IMR-90 (cell line): Measurements from ENCODE around the gene TNIP1. TPM values are rescaled to one million over a fixed set of nuclear protein-coding genes. Genes with fewer than 3 reads are reported as not detected.

Source experiments
- ATAC-seq: fragments of 200-7000 bp; cut with Tn5 transposase; 2 replicates; pipeline ENCODE4 v1.9.1; 2020; ENCODE audit warnings: low read depth, mild to moderate bottlenecking, moderate library complexity
- BruUV-seq: library from RNA; stranded (reverse); fragments of 400-500 nt; replicated peaks from 2 replicates; lab custom pipeline; 2021; lab: Mats Ljungman, UMichigan
- CTCF ChIA-PET: fragments of 300-600 bp; formaldehyde crosslinking; extraction: SDS; loops from one replicate; lab custom pipeline; 2021; ENCODE audit warnings: antibody characterized with exemption; lab: Yijun Ruan, JAX
- POLR2A ChIA-PET: fragments of 300-600 bp; sonication (Branson Sonifier 250); formaldehyde crosslinking; loops from one replicate; lab custom pipeline; 2022; ENCODE audit warnings: antibody characterized with exemption; ENCODE audit not compliant: unreplicated experiment; lab: Charles Lee
- DNase-seq: peaks from one replicate; pipeline ENCODE4 v3.0.0; 2013
- H2AFZ ChIP-seq: replicated peaks from 2 replicates; pipeline ENCODE3; 2013; ENCODE audit warnings: low read length, mild to moderate bottlenecking; ENCODE audit not compliant: poor library complexity
- H2AK5ac ChIP-seq: 2 replicates; pipeline ENCODE4 v1.6.1; 2013; ENCODE audit warnings: low read depth, low read length, inconsistent platforms
- H2AK9ac ChIP-seq: replicated peaks from 2 replicates; pipeline ENCODE3; 2013; ENCODE audit warnings: mild to moderate bottlenecking, low read depth, low read length, moderate library complexity; ENCODE audit not compliant: poor library complexity
- H2BK120ac ChIP-seq: 2 replicates; pipeline ENCODE4 v1.6.1; 2013; ENCODE audit warnings: low read depth, low read length, inconsistent platforms
- H2BK15ac ChIP-seq: 3 replicates; pipeline ENCODE4 v1.6.1; 2013; ENCODE audit warnings: low read depth, low read length, inconsistent platforms
- H2BK20ac ChIP-seq: 2 replicates; pipeline ENCODE4 v1.6.1; 2013; ENCODE audit warnings: low read depth, mild to moderate bottlenecking, inconsistent platforms, low read length, moderate library complexity
- H2BK5ac ChIP-seq: 2 replicates; pipeline ENCODE4 v1.6.1; 2013; ENCODE audit warnings: mild to moderate bottlenecking, low read depth, low read length, inconsistent platforms; ENCODE audit not compliant: poor library complexity, severe bottlenecking
- H3K14ac ChIP-seq: replicated peaks from 2 replicates; pipeline ENCODE4 v1.6.1; 2013; ENCODE audit warnings: low read depth, low read length, inconsistent platforms
- H3K18ac ChIP-seq: 2 replicates; pipeline ENCODE4 v1.6.1; 2013; ENCODE audit warnings: low read depth, low read length, control low read depth
- H3K23ac ChIP-seq: 2 replicates; pipeline ENCODE4 v1.6.1; 2013; ENCODE audit warnings: low read depth, low read length, inconsistent platforms
- H3K27ac ChIP-seq: 2 replicates; pipeline ENCODE4 v1.5.1; 2013; ENCODE audit warnings: mild to moderate bottlenecking, control low read depth, low read length; ENCODE audit not compliant: insufficient read depth
- H3K27me3 ChIP-seq: 2 replicates; pipeline ENCODE4 v1.6.1; 2013; ENCODE audit warnings: low read length; ENCODE audit not compliant: control insufficient read depth, insufficient read depth
- H3K36me3 ChIP-seq: 2 replicates; pipeline ENCODE4 v1.6.1; 2013; ENCODE audit warnings: low read length, mixed read lengths; ENCODE audit not compliant: control insufficient read depth, insufficient read depth
- H3K4ac ChIP-seq: 2 replicates; pipeline ENCODE4 v1.6.1; 2013; ENCODE audit warnings: low read depth, low read length, inconsistent platforms
- H3K4me1 ChIP-seq: 2 replicates; pipeline ENCODE4 v1.6.1; 2013; ENCODE audit warnings: low read length, mixed read lengths; ENCODE audit not compliant: control insufficient read depth, insufficient read depth
- H3K4me2 ChIP-seq: 2 replicates; pipeline ENCODE4 v1.6.1; 2013; ENCODE audit warnings: low read depth, mild to moderate bottlenecking, control low read depth, low read length, moderate library complexity
- H3K4me3 ChIP-seq: 2 replicates; pipeline ENCODE4 v1.5.1; 2013; ENCODE audit warnings: low read depth, mild to moderate bottlenecking, control low read depth, low read length, moderate library complexity; ENCODE audit not compliant: insufficient read depth
- H3K56ac ChIP-seq: 2 replicates; pipeline ENCODE4 v1.6.1; 2013; ENCODE audit warnings: low read length, inconsistent platforms; ENCODE audit not compliant: insufficient read depth; ENCODE audit errors: extremely low read depth
- H3K79me1 ChIP-seq, 2 experiments: 2 replicates each; pipeline ENCODE4 v1.6.1; 2013; ENCODE audit warnings: low read length in 2 of 2, inconsistent platforms in 1 of 2, low read depth in 1 of 2
- H3K9ac ChIP-seq: 2 replicates; pipeline ENCODE4 v1.6.1; 2013; ENCODE audit warnings: low read depth, low read length, control low read depth
- H3K9me1 ChIP-seq: 2 replicates; pipeline ENCODE4 v1.6.1; 2013; ENCODE audit warnings: low read length, inconsistent platforms; ENCODE audit not compliant: insufficient read depth
- H3K9me3 ChIP-seq: 2 replicates; pipeline ENCODE4 v1.6.1; 2013; ENCODE audit warnings: low read length; ENCODE audit not compliant: control insufficient read depth, insufficient read depth
- H4K20me1 ChIP-seq: 2 replicates; pipeline ENCODE4 v1.6.1; 2013; ENCODE audit warnings: low read length, inconsistent platforms; ENCODE audit not compliant: insufficient read depth
- H4K5ac ChIP-seq: 2 replicates; pipeline ENCODE4 v1.6.1; 2013; ENCODE audit warnings: mild to moderate bottlenecking, low read depth, low read length, control low read depth
- H4K8ac ChIP-seq, 2 experiments: 2 replicates each; pipeline ENCODE4 v1.6.1; 2013; ENCODE audit warnings: low read depth in 2 of 2, low read length in 2 of 2, control low read depth in 1 of 2, inconsistent platforms in 1 of 2
- H4K91ac ChIP-seq: 2 replicates; pipeline ENCODE4 v1.6.1; 2013; ENCODE audit warnings: low read depth, low read length, inconsistent platforms; ENCODE audit not compliant: insufficient read depth
- BHLHE40 ChIP-seq: fragments of 150-350 bp; IDR thresholded peaks from 2 replicates; pipeline ENCODE4 v1.6.1; 2016; ENCODE audit warnings: mild to moderate bottlenecking, low read depth, low read length
- CEBPB ChIP-seq: IDR thresholded peaks from 2 replicates; pipeline ENCODE4 v1.6.1; 2012; ENCODE audit warnings: low read depth, low read length, improper control_type of control experiment
- FOS ChIP-seq: fragments of 150-350 bp; IDR thresholded peaks from 2 replicates; pipeline ENCODE4 v1.6.1; 2016; ENCODE audit warnings: low read depth, low read length
- MAFK ChIP-seq: IDR thresholded peaks from 2 replicates; pipeline ENCODE4 v1.6.1; 2012; ENCODE audit warnings: low read depth, low read length, improper control_type of control experiment
- MAZ ChIP-seq: IDR thresholded peaks from 2 replicates; pipeline ENCODE4 v1.6.1; 2012; ENCODE audit warnings: low read depth, mild to moderate bottlenecking, low read length, improper control_type of control experiment, moderate library complexity, borderline replicate concordance
- MXI1 ChIP-seq: IDR thresholded peaks from 2 replicates; pipeline ENCODE4 v1.6.1; 2012; ENCODE audit warnings: low read depth, mild to moderate bottlenecking, low read length, moderate library complexity, borderline replicate concordance
- POLR2A ChIP-seq: IDR thresholded peaks from 2 replicates; pipeline ENCODE4 v1.6.1; 2012; ENCODE audit warnings: mild to moderate bottlenecking, low read depth, low read length
- RAD21 ChIP-seq: IDR thresholded peaks from 2 replicates; pipeline ENCODE4 v1.6.1; 2012; ENCODE audit warnings: low read length, improper control_type of control experiment
- RCOR1 ChIP-seq: IDR thresholded peaks from 2 replicates; pipeline ENCODE4 v1.6.1; 2012; ENCODE audit warnings: mild to moderate bottlenecking, low read length, improper control_type of control experiment; ENCODE audit not compliant: insufficient replicate concordance
- RFX5 ChIP-seq: IDR thresholded peaks from 2 replicates; pipeline ENCODE4 v1.8.0; 2012; ENCODE audit warnings: low read depth, mild to moderate bottlenecking, low read length, moderate library complexity
- WGBS, 2 experiments: methylation state at CpG; one replicate each; pipeline versions ENCODE4 v1.1.5 to v1.1.7; 2013; ENCODE audit warnings: missing lambda C conversion rate in 2 of 2; ENCODE audit not compliant: insufficient read length in 1 of 2; ENCODE audit errors: extremely low coverage in 2 of 2; 5-methylcytosine and 5-hydroxymethylcytosine counted together
- dilution Hi-C: fragments of 300-500 bp; cut with HindIII; formaldehyde crosslinking; loops from one replicate; pipeline ENCODE4 v1.14.3; 2018; ENCODE audit warnings: low sequenced_read_pairs; ENCODE audit not compliant: unreplicated experiment
- in situ Hi-C: fragments of 300-500 bp; cut with MboI; formaldehyde crosslinking; loops from 3 replicates; pipeline ENCODE4 v1.14.3; 2019; ENCODE audit warnings: low sequenced_read_pairs, inconsistent platforms, mixed read lengths
- intact Hi-C: fragments of 100-400 bp; cut with micrococcal nuclease; formaldehyde crosslinking; loops from 2 replicates; pipeline ENCODE4 v1.10.0; 2022
- polyA plus RNA-seq, 3 experiments: library from polyadenylated mRNA; depleted of rRNA; stranded (reverse); fragments of >200 nt; gene quantifications; 2 replicates each; pipeline ENCODE4 v1.2.3, GENCODE V29; 2012; ENCODE audit warnings: low replicate concordance in 1 of 3
- total RNA-seq: library from RNA; depleted of rRNA; stranded (reverse); fragments of >200 nt; gene quantifications from 2 replicates; pipeline ENCODE4 v1.2.3, GENCODE V29; 2012
- TF ChIP-seq, protein P1 (sequence below): fragments of 150-350 bp; IDR thresholded peaks from 2 replicates; pipeline ENCODE4 v1.6.1; 2016; ENCODE audit warnings: low read depth, mild to moderate bottlenecking, low read length, moderate library complexity, borderline replicate concordance
- TF ChIP-seq, protein P2 (sequence below): fragments of 150-350 bp; IDR thresholded peaks from 2 replicates; pipeline ENCODE4 v1.6.1; 2017; ENCODE audit warnings: mild to moderate bottlenecking, antibody characterized with exemption, low read length, low read depth
- TF ChIP-seq, protein P3 (sequence below): conservative IDR thresholded peaks from 2 replicates; pipeline ENCODE4 v1.5.1; 2012; ENCODE audit warnings: mild to moderate bottlenecking, low read depth, low read length, improper control_type of control experiment

Gene TNIP1
- total and polyA plus RNA-seq, 2 of the 4 experiments (the other 2 are of a cell fraction) = 63.8 to 92.8 TPM

GRCh38 chr5:151025250-151025606 lies 55.6 kb downstream of the TNIP1 start:
- Histone ChIP-seq H4K5ac (no peak overlapping the region), H3K4me2 (no peak overlapping the region), H2BK15ac (no peak overlapping the region), H4K8ac (no peak overlapping the region), H3K27ac (no peak overlapping the region), H2BK20ac (no peak overlapping the region), H3K9me1 (peaks cover 14% of the 10 kb centered on the region), H4K91ac (no peak overlapping the region), H3K4me3 (no peak overlapping the region), H4K20me1 (no peaks in the 10 kb centered on the region; the same call in 1 of the 2 replicates), H2AK9ac (no peak overlapping the region), H3K18ac (no peak overlapping the region), H3K4ac (no peak overlapping the region), H3K36me3 (peaks cover 26% of the 10 kb centered on the region), H3K14ac (no peak overlapping the region), H2AFZ (no peak overlapping the region), H2BK5ac (no peak overlapping the region), H3K27me3 (no peaks in the 10 kb centered on the region; the same call in 1 of the 2 replicates), H3K23ac (no peak overlapping the region), H3K4me1 (peaks cover 3% of the 10 kb centered on the region; the same call in 1 of the 2 replicates), H3K56ac (no peak overlapping the region), H3K9ac (no peak overlapping the region), H2AK5ac (no peak overlapping the region), H2BK120ac (no peak overlapping the region), H3K79me1 (no peaks in the 10 kb centered on the region; a peak in 1 of 4 replicates), H3K9me3 (no peaks in the 10 kb centered on the region)
- in situ Hi-C loops (no loop called here), dilution Hi-C loops (no loop called here), intact Hi-C loops (no loop called here)
- TF ChIP-seq, protein P1, sequence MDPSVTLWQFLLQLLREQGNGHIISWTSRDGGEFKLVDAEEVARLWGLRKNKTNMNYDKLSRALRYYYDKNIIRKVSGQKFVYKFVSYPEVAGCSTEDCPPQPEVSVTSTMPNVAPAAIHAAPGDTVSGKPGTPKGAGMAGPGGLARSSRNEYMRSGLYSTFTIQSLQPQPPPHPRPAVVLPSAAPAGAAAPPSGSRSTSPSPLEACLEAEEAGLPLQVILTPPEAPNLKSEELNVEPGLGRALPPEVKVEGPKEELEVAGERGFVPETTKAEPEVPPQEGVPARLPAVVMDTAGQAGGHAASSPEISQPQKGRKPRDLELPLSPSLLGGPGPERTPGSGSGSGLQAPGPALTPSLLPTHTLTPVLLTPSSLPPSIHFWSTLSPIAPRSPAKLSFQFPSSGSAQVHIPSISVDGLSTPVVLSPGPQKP = no peak
- TF ChIP-seq CEBPB (no peak), MAFK (no peak), RFX5 (no peak), RAD21 (no peak), BHLHE40 (no peak), RCOR1 (no peak), FOS (no peak), POLR2A (no peak), MAZ (no peak), MXI1 (no peak)
- TF ChIP-seq, protein P2, sequence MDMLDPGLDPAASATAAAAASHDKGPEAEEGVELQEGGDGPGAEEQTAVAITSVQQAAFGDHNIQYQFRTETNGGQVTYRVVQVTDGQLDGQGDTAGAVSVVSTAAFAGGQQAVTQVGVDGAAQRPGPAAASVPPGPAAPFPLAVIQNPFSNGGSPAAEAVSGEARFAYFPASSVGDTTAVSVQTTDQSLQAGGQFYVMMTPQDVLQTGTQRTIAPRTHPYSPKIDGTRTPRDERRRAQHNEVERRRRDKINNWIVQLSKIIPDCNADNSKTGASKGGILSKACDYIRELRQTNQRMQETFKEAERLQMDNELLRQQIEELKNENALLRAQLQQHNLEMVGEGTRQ = no peak
- TF ChIP-seq, protein P3, sequence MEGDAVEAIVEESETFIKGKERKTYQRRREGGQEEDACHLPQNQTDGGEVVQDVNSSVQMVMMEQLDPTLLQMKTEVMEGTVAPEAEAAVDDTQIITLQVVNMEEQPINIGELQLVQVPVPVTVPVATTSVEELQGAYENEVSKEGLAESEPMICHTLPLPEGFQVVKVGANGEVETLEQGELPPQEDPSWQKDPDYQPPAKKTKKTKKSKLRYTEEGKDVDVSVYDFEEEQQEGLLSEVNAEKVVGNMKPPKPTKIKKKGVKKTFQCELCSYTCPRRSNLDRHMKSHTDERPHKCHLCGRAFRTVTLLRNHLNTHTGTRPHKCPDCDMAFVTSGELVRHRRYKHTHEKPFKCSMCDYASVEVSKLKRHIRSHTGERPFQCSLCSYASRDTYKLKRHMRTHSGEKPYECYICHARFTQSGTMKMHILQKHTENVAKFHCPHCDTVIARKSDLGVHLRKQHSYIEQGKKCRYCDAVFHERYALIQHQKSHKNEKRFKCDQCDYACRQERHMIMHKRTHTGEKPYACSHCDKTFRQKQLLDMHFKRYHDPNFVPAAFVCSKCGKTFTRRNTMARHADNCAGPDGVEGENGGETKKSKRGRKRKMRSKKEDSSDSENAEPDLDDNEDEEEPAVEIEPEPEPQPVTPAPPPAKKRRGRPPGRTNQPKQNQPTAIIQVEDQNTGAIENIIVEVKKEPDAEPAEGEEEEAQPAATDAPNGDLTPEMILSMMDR = no peak
- BruUV-seq = no TSS peak
- DNase-seq (no peak), ATAC-seq (no peak)
- ChIA-PET POLR2A (no interaction called here), CTCF (no interaction called here)
- WGBS, 2 experiments = no CpG with 5 or more reads among the region's 7 CpGs
